Cardiac muscle cell (in vitro differentiated cells and primary cell): ENCODE results near the gene C1orf216. TPM values are rescaled to one million over a fixed set of nuclear protein-coding genes. Genes with fewer than 3 reads are reported as not detected.

Experiments
- DNase-seq, 2 donors: peaks; one replicate each; pipeline versions ENCODE4 v3.0.0 to v3.0.0-alpha.2; 2010 to 2017; ENCODE audit warnings: low read depth in 1 of 2, low spot score in 1 of 2
- H3K27ac ChIP-seq: fragments of 200-600 bp; sonication (generic); 2 replicates; pipeline ENCODE4 v1.5.1; 2016
- H3K27me3 ChIP-seq: fragments of 200-600 bp; sonication (generic); 2 replicates; pipeline ENCODE4 v1.6.0; 2016; ENCODE audit warnings: control low read depth
- H3K36me3 ChIP-seq: fragments of 200-600 bp; sonication (generic); 2 replicates; pipeline ENCODE4 v1.5.1; 2016; ENCODE audit warnings: control low read depth
- H3K4me1 ChIP-seq: fragments of 200-600 bp; sonication (generic); 2 replicates; pipeline ENCODE4 v1.8.1; 2017; ENCODE audit warnings: low read depth, mild to moderate bottlenecking, mixed run types
- H3K4me3 ChIP-seq: fragments of 200-600 bp; sonication (generic); 2 replicates; pipeline ENCODE4 v1.5.1; 2016; ENCODE audit warnings: mild to moderate bottlenecking
- H3K9me3 ChIP-seq: fragments of 200-600 bp; sonication (generic); 2 replicates; pipeline ENCODE4 v1.5.1; 2017; ENCODE audit warnings: low read depth, mild to moderate bottlenecking, control low read depth
- polyA plus RNA-seq: library from polyadenylated mRNA; unstranded; fragments of >200 nt; fragmentation: Nextera tagmentation; extraction: Ambion mirVana; gene quantifications from 2 replicates; pipeline ENCODE4 v1.2.1, GENCODE V29; 2016
- total RNA-seq: library from RNA; depleted of rRNA; stranded (reverse); fragments of >200 nt; gene quantifications from 2 replicates; pipeline ENCODE4 v1.2.3, GENCODE V29; 2016
- TF ChIP-seq, protein P1 (sequence below): IDR thresholded peaks from 2 replicates; pipeline ENCODE4 v1.5.1; 2012; ENCODE audit warnings: low read depth, mild to moderate bottlenecking, low read length

Gene C1orf216
- total and polyA plus RNA-seq, 2 experiments from 2014 or later = 1.3 to 1.7 TPM

DNA sequence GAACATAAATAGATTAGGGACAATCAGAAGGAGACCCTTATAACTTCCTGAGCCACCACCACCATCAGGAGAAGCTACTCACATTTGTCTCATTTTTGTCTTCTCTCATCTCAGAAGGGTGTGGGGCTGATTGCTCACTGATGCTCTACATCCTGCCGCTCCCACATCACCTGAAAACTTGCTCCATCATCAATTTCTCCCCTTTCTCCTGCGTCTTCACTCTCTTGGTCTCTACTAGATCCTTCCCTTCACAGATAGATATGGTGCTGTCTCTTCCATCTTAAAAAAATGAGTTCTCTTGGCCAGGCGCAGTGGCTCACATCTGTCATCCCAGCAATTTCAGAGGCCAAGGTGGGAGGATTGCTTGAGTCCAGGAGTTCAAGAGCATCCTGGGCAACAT is 38.4 kb downstream of the C1orf216 start:
- Histone ChIP-seq H3K36me3 (no peaks in the 10 kb centered on the region), H3K27ac (no peak overlapping the region), H3K4me1 (no peaks in the 10 kb centered on the region), H3K4me3 (no peak overlapping the region), H3K9me3 (no peaks in the 10 kb centered on the region), H3K27me3 (peaks cover 26% of the 10 kb centered on the region)
- TF ChIP-seq, protein P1, sequence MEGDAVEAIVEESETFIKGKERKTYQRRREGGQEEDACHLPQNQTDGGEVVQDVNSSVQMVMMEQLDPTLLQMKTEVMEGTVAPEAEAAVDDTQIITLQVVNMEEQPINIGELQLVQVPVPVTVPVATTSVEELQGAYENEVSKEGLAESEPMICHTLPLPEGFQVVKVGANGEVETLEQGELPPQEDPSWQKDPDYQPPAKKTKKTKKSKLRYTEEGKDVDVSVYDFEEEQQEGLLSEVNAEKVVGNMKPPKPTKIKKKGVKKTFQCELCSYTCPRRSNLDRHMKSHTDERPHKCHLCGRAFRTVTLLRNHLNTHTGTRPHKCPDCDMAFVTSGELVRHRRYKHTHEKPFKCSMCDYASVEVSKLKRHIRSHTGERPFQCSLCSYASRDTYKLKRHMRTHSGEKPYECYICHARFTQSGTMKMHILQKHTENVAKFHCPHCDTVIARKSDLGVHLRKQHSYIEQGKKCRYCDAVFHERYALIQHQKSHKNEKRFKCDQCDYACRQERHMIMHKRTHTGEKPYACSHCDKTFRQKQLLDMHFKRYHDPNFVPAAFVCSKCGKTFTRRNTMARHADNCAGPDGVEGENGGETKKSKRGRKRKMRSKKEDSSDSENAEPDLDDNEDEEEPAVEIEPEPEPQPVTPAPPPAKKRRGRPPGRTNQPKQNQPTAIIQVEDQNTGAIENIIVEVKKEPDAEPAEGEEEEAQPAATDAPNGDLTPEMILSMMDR = no peak
- DNase-seq = no peak

DNA sequence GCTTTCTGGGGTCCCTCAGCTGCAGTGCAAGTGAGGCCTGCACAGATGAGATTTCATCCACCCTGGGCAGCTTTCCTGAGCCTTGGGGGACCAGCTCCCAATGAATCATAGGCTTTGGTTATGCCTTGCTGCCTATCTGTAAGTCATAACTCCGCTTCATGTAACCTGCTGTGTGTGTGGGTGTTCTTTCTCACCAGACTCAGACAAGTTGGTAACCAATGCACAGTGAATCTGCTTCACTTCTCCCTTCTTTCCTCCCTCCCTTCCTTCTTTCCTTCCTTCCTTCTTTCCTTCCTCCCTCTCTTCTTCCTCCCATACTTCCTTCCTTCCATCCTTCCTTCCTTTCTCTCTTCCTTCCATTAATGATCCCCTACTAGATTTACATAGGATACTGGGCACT is 42.9 kb downstream of the C1orf216 start:
- TF ChIP-seq, protein P1 = no peak
- no peaks in the 10 kb centered on the region for H3K4me1 ChIP-seq

DNA sequence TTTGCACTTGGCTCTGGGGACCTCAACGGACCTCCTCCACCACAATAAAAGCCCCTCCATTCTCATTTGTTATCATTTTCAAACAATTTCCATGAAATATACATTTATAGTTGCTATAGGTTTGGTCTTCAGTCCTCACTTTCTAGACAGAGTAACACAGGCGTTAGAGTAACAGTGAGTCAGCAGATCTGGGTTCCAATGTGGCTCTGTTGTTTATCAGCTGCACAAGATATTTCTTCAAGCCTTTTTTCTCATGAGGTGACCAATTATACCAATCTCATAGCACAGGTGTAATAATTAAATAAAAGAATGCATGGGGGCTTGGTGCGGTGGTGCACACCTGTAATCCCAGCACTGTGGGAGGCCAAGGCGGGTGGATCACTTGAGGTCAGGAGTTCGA is 44.6 kb downstream of the C1orf216 start:
- no peaks in the 10 kb centered on the region for H3K36me3 ChIP-seq
- DNase-seq = no peak
- no peaks in the 10 kb centered on the region for H3K9me3 ChIP-seq
- no peak overlapping the region for H3K27ac ChIP-seq
- peaks cover 10% of the 10 kb centered on the region for H3K27me3 ChIP-seq
- no peak overlapping the region for H3K4me3 ChIP-seq
- TF ChIP-seq, protein P1 = no peak
- no peaks in the 10 kb centered on the region for H3K4me1 ChIP-seq

More for the DNA sequence above, 42.9 kb downstream of the C1orf216 start:
- Histone ChIP-seq H3K27ac (no peak overlapping the region), H3K9me3 (no peaks in the 10 kb centered on the region), H3K4me3 (no peak overlapping the region), H3K36me3 (no peaks in the 10 kb centered on the region), H3K27me3 (peaks cover 10% of the 10 kb centered on the region)
- no peak for DNase-seq

DNA sequence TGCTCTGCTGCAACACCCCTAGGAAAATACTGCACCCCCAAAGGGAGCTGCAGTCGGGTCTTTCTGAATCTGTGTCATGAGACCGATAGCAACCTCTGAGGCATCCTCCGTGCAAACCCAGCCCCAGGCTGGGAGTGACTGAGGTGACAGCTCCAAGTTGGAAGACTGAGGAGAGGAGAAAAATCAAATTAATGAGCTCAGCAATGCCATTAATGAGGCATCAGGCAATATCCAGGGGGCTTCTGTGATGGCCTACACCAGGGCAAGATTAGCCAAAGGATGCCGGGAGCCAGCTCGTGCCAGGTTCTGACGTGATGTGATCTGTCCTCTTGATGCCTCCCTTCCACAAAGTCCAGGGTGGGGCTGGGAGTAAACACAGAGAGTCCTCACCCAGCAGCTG is 46.6 kb downstream of the C1orf216 start:
- TF ChIP-seq, protein P1 = no peak
- Histone ChIP-seq H3K27me3 (peaks cover 15% of the 10 kb centered on the region), H3K4me3 (no peak overlapping the region), H3K36me3 (no peaks in the 10 kb centered on the region), H3K9me3 (no peaks in the 10 kb centered on the region), H3K4me1 (no peaks in the 10 kb centered on the region), H3K27ac (no peak overlapping the region)
- DNase-seq = no peak

DNA sequence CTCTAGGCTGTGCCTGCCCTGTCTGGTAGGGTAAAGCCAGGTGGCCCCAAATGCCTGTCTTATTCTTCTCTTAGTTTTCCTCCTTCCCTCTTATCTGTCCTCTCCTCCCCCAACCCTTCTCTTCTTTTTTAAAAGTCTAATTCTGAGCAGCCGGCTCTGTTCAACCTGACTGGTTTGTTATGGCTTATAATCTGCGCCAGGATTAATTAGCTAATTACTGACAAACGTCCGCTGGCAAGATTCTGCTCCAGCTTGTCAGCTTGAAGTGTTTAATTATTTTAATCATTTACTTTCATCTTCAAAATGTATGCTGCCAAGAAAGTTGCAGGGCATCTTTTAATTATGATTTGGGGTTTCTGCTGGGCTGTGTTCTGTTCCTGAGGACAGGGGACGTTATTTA is 50.2 kb downstream of the C1orf216 start:
- TF ChIP-seq, protein P1 = no peak
- Histone ChIP-seq H3K36me3 (no peaks in the 10 kb centered on the region), H3K27me3 (peaks cover 5% of the 10 kb centered on the region), H3K4me3 (no peak overlapping the region), H3K9me3 (no peaks in the 10 kb centered on the region), H3K4me1 (no peaks in the 10 kb centered on the region), H3K27ac (no peak overlapping the region)
- DNase-seq = no peak

DNA sequence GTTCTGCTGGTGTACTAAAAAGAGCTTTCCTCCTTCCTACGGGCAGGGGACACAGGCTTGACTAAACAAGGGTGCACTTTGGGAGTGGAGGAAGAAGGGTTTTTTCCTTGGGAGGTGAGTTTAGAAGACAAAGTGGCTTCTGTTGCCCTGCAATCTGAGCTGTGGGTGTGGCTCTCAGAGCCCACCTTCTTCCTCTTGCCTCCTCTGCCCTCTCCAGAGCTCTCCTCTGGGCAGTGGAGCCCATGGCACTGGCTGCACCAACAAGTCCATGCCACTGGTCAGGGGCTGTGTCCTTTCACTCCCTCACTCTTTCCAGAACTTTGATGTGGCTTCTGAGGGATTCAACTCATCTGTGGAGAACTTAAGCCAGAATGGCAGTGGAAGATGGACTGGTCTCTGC is 51.8 kb downstream of the C1orf216 start:
- Histone ChIP-seq H3K27me3 (peaks cover 5% of the 10 kb centered on the region), H3K36me3 (no peaks in the 10 kb centered on the region), H3K4me1 (no peaks in the 10 kb centered on the region), H3K9me3 (no peaks in the 10 kb centered on the region), H3K27ac (no peak overlapping the region), H3K4me3 (no peak overlapping the region)
- TF ChIP-seq, protein P1 = no peak
- no peak for DNase-seq
